HG02623 (cell line): Measurements from ENCODE around the gene SUCLG1.

Source experiments
- ATAC-seq: cut with Tn5 transposase; IDR thresholded peaks from one replicate; pipeline ENCODE4 v1.9.1; 2021; ENCODE audit warnings: moderate library complexity; ENCODE audit not compliant: unreplicated experiment

The SUCLG1 gene

DNA sequence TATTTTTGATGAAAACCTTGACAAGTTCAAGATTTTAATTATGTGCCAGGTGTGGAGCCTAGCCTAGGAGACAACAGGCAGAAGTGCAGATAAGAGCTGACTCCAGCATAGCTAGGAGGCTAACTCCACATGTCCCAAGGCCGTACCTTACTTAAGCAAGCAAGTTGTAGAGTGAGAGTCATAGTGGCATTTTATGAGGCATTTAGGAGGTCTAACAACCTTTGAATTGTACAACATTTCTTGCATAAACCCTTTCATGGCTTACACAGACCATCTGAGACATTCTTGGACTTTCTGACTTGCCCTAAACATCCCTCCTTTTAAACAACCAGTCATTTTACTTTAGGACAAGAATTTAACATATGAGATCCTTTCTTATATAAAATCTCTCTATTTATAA is 8.3 kb upstream of the SUCLG1 start:
- ATAC-seq: no peak

- no peak for ATAC-seq
Observed at GRCh38 chr2:84461310-84461709, 2.2 kb upstream of the SUCLG1 start.

GRCh38 chr2:84460670-84461069 is 1.6 kb upstream of the SUCLG1 start:
- no peak for ATAC-seq

DNA sequence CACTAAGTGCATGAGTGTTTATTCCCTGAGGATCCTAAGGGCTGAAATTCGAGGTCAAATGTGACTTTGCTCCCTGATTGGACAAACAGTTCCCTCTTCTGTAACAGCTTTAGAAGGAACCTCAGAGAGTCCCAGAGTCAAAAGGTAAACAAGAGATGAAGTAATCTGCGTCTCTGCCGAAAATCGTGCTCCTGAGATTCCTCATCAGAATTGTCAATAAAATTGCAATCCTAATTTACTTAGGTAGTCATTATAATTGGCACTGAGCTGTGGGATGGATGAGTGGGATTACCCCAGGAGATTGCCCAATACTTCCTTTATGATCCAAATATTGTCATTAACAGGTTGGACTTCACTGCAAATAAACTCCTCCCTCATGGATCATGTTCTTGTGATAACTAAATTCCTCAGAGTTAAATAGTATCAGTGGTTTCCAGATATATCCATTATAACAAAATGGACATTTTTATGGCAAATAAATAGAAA is 907 bp upstream of the SUCLG1 start:
- no peak for ATAC-seq

- ATAC-seq: peak; percentile 18
Observed at GRCh38 chr2:84458551-84459017, 496 bp downstream of the SUCLG1 start.

DNA sequence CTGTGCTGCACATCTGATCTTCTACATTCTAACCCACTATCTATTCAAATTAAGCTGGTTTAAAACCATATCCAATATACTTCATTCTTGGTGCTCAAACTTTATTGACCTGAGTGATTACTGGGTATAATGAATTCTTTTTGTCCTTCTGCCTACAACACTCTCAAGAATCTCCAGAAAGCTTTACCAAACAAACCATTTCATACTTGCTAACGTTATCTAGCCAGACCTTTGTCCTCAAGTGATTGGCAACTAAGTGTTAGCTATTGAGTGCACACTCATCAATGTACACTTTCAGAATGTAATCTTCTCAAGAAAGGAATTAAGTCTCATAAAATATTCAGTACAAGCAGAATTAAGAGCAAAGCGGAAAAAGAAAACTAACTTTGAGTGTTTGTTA is 1.4 kb downstream of the SUCLG1 start:
- ATAC-seq: no peak

DNA sequence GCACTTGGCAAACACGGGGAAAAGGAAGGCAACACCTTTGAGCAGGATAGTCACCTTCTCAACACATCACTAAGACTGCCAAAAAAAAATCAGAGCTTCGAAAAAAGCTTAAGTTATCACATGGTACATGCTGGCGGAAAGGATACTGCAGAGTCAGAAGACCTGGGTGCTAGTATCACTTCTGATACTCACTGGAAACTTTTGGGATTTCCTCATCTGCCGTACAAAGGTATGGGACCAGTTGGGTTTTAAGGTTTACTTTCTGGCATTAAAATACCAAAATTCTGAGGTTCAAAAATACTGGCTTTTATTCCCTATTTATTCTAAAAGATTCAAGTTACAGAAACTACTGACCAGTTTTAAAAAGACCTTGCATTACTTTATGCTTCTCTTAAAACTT is 2.9 kb downstream of the SUCLG1 start:
- ATAC-seq: no peak

DNA sequence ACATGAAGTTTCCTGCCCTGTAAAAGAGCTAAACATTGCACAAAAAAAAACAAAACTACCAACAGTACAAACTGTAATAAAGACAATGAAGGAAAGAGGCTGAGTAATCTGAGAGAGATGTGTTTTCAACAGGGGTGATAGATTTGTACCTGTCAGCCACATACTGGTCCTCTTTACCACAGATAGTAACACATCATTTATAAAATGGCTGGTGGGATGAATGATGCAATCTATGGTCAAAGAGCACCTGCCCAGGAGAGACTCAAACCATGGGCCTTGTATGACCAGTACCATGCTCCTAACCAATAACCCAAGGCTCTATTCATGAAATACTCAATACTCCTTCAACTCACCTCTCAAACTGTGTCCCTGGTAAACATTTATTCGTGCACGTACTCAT is 4.5 kb downstream of the SUCLG1 start:
- ATAC-seq: no peak

DNA sequence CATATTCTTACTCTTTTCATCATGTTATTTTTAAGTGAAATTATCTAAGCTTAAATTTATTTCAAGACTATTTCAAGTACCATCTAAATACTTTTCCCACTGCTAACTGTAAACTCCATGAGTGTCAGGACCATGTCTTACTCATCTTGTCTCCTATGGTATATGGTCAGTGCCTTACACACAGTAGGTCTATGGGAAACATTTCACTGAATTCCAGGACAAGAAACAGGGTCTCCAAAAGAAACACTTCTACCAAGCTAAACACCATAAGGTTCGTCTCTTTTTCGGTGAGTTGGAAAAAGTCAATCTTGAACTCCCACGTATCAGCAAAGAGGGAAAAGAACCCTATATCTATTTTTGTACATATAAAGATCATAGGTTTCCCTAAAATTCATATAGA is 6.5 kb downstream of the SUCLG1 start:
- no peak for ATAC-seq

- ATAC-seq: no peak
Observed at GRCh38 chr2:84451579-84451978, 7.5 kb downstream of the SUCLG1 start.

GRCh38 chr2:84450288-84451227 is 8.5 kb downstream of the SUCLG1 start:
- ATAC-seq: no peak

DNA sequence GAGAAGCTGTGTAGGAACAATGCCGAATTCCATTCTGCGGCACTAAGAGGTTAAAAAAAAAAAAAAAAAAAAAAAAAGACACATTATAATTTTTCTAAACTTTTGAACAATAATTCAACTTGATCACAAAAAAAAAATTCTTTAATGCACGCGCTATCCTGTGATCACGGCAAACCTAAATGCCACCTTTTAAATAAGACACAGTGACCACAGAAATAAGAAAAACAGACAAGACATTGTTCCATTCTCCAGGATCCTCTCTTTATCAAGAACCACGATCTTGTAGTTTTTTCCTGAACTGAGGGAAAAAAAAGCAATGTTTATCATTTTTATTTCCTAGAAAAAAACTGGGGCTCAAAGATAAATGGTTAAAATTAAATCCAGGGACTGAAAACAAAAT is 9.4 kb downstream of the SUCLG1 start:
- ATAC-seq: no peak

GRCh38 chr2:84449055-84449454 is 10.0 kb downstream of the SUCLG1 start:
- ATAC-seq: no peak

DNA sequence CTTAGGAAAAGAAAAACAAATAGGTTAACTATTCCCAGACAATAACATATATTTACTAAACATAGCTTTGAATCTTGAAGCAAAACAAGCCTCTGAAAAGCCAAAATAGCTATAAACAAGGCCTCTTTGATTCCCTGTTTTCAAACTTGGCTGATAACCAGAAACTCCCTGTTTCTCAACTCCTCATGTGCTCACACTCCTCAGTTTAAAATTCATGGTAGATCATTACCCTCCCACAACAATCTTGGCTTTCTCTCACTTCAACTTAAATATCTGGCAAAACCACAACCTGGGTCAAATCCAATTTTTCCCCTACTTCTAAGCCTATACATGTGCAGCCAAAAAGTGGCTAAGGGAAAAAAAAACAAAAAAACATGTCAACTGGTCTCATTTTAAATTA is 15.6 kb downstream of the SUCLG1 start:
- no peak for ATAC-seq

GRCh38 chr2:84442888-84443287 is 16.2 kb downstream of the SUCLG1 start:
- no peak for ATAC-seq

- no peak for ATAC-seq
Observed at GRCh38 chr2:84441505-84441904, 17.6 kb downstream of the SUCLG1 start.

DNA sequence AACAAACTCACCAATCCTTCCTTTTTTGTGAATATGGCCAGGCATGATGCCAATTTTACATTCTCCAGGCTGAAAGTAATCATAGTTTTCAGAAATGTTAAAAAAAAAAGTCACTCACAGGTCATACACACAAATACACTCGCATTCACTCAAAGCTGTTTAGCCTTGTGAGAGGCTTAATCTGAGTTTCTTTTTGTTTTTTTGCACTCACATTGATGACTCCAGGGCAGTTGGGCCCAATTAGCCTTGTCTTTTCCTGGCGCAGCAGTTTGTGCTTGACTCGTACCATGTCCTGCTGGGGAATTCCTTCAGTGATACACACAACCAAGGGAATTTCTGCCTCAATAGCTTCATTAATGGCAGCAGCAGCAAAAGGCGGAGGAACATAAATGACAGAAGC is 18.0 kb downstream of the SUCLG1 start:
- no peak for ATAC-seq

GRCh38 chr2:84435345-84436025 is 23.6 kb downstream of the SUCLG1 start:
- no peak for ATAC-seq

DNA sequence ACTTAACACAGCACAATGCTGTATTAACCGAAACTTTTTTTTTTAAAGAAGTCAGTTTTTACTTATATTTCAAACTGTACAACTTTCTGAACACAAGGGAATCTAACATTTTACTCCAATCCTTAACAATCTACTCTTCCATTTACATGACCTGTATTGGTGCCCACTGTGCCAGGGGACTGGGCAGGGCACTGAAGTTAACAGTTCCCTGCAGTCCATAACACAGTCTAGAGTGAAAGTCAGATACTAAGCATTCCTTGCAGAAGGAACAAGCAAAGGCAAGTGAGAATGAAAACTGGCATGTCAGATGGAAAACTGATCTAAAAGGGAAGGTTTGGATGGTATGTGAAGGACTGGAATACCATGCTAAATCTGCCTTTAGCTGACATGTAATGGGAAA is 29.8 kb downstream of the SUCLG1 start:
- ATAC-seq: no peak

GRCh38 chr2:84427235-84428138 is 31.6 kb downstream of the SUCLG1 start:
- peak; percentile 59 for ATAC-seq

DNA sequence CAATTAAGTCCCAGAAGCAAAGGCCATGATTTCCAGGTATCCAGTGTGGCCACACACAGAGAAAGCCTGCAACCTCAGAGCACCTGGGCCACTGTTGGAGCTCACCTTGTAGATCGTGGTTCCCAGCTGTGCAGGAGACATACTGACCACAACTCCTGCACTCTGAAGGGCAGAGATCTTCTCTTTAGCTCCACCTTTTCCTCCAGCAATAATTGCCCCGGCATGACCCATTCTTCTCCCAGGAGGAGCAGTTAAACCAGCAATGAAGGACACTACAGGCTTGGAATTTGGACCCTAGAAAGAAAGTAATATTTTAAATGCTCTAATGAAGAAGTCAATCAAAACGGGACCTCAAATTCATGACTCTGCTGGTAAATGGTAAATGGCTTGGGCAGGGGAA is 33.8 kb downstream of the SUCLG1 start:
- ATAC-seq: no peak
